DND-41 (cell line): ENCODE data around the gene ME3.

Source experiments
- ATAC-seq: fragments of 200-7000 bp; cut with Tn5 transposase; 3 replicates; pipeline ENCODE4 v1.9.1; 2021; ENCODE audit warnings: low read depth; ENCODE audit not compliant: insufficient read depth
- DNase-seq: peaks from one replicate; pipeline ENCODE4 v3.0.0-alpha.2; 2020
- H2AFZ ChIP-seq: 2 replicates; pipeline ENCODE4 v1.6.0; 2012; ENCODE audit warnings: low read depth, low read length
- H3K27ac ChIP-seq: 2 replicates; pipeline ENCODE4 v1.5.1; 2012; ENCODE audit warnings: low read length, inconsistent platforms
- H3K27me3 ChIP-seq: fragments of 200-600 bp; sonication (generic); 2 replicates; pipeline ENCODE4 v1.6.0; 2012; ENCODE audit warnings: low read length, mild to moderate bottlenecking, inconsistent platforms; ENCODE audit not compliant: insufficient read depth, poor library complexity
- H3K36me3 ChIP-seq: 2 replicates; pipeline ENCODE4 v1.5.1; 2012; ENCODE audit warnings: low read length, inconsistent platforms; ENCODE audit not compliant: insufficient read depth
- H3K4me1 ChIP-seq: 2 replicates; pipeline ENCODE4 v1.5.1; 2012; ENCODE audit warnings: mild to moderate bottlenecking, low read length; ENCODE audit not compliant: insufficient read depth
- H3K4me2 ChIP-seq: 2 replicates; pipeline ENCODE4 v1.6.0; 2012; ENCODE audit warnings: mild to moderate bottlenecking, moderate library complexity, low read length, inconsistent platforms; ENCODE audit not compliant: insufficient read depth
- H3K4me3 ChIP-seq, 2 experiments: fragments of 200-600 bp in 1 of 2; shearing (Covaris generic) in 1 of 2; 2 replicates each; pipeline ENCODE4 v1.5.1; 2012 to 2016; ENCODE audit warnings: inconsistent platforms in 2 of 2, low read length in 2 of 2, mild to moderate bottlenecking in 2 of 2, low read depth in 1 of 2, moderate library complexity in 1 of 2
- H3K79me2 ChIP-seq: 2 replicates; pipeline ENCODE4 v1.6.0; 2012; ENCODE audit warnings: low read length, inconsistent platforms; ENCODE audit not compliant: insufficient read depth
- H3K9ac ChIP-seq: 2 replicates; pipeline ENCODE4 v1.6.0; 2012; ENCODE audit warnings: low read depth, mild to moderate bottlenecking, inconsistent platforms, low read length, moderate library complexity
- H3K9me3 ChIP-seq: 2 replicates; pipeline ENCODE4 v1.5.1; 2012; ENCODE audit warnings: low read length, moderate library complexity, mild to moderate bottlenecking, inconsistent platforms; ENCODE audit not compliant: insufficient read depth, severe bottlenecking
- H4K20me1 ChIP-seq: 2 replicates; pipeline ENCODE4 v1.6.0; 2012; ENCODE audit warnings: low read length; ENCODE audit not compliant: insufficient read depth
- EZH2 ChIP-seq: IDR thresholded peaks from 3 replicates; pipeline ENCODE4 v1.6.1; 2012; ENCODE audit warnings: borderline replicate concordance, low read depth, mild to moderate bottlenecking, moderate library complexity, low read length, inconsistent platforms; ENCODE audit not compliant: severe bottlenecking
- TF ChIP-seq, protein P1 (sequence below): IDR thresholded peaks from 2 replicates; pipeline ENCODE4 v1.5.1; 2012; ENCODE audit warnings: borderline replicate concordance, low read length, moderate library complexity, mild to moderate bottlenecking; ENCODE audit not compliant: poor library complexity, severe bottlenecking; ENCODE audit errors: extremely low read depth

ME3 gene

GRCh38 chr11:86710936-86711335 is 38.5 kb upstream of the ME3 start:
- Histone ChIP-seq H3K79me2 (no peaks in the 10 kb centered on the region), H3K9me3 (no peaks in the 10 kb centered on the region), H3K4me2 (no peak overlapping the region), H2AFZ (no peak overlapping the region), H3K9ac (no peak overlapping the region), H3K36me3 (no peaks in the 10 kb centered on the region), H3K27me3 (no peaks in the 10 kb centered on the region), H3K4me3 (no peak overlapping the region), H3K27ac (no peak overlapping the region), H4K20me1 (no peaks in the 10 kb centered on the region), H3K4me1 (no peaks in the 10 kb centered on the region)
- DNase-seq = no peak
- ATAC-seq = no peak
- TF ChIP-seq EZH2 = no peak
- TF ChIP-seq, protein P1, sequence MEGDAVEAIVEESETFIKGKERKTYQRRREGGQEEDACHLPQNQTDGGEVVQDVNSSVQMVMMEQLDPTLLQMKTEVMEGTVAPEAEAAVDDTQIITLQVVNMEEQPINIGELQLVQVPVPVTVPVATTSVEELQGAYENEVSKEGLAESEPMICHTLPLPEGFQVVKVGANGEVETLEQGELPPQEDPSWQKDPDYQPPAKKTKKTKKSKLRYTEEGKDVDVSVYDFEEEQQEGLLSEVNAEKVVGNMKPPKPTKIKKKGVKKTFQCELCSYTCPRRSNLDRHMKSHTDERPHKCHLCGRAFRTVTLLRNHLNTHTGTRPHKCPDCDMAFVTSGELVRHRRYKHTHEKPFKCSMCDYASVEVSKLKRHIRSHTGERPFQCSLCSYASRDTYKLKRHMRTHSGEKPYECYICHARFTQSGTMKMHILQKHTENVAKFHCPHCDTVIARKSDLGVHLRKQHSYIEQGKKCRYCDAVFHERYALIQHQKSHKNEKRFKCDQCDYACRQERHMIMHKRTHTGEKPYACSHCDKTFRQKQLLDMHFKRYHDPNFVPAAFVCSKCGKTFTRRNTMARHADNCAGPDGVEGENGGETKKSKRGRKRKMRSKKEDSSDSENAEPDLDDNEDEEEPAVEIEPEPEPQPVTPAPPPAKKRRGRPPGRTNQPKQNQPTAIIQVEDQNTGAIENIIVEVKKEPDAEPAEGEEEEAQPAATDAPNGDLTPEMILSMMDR = no peak

GRCh38 chr11:86708669-86709068 is 36.3 kb upstream of the ME3 start:
- TF ChIP-seq, protein P1 = no peak
- no peak for TF ChIP-seq EZH2
- no peak overlapping the region for H3K9ac ChIP-seq
- H3K79me2 ChIP-seq = no peaks in the 10 kb centered on the region
- no peak overlapping the region for H3K27ac ChIP-seq
- H3K4me2 ChIP-seq = no peak overlapping the region
- H3K27me3 ChIP-seq = no peaks in the 10 kb centered on the region
- H3K9me3 ChIP-seq = no peaks in the 10 kb centered on the region
- no peak overlapping the region for H2AFZ ChIP-seq
- H3K4me3 ChIP-seq = no peak overlapping the region
- H3K4me1 ChIP-seq = no peaks in the 10 kb centered on the region
- no peaks in the 10 kb centered on the region for H3K36me3 ChIP-seq
- no peaks in the 10 kb centered on the region for H4K20me1 ChIP-seq
- DNase-seq (no peak), ATAC-seq (no peak)

- Histone ChIP-seq H3K4me2 (no peak overlapping the region), H3K79me2 (no peaks in the 10 kb centered on the region), H4K20me1 (no peaks in the 10 kb centered on the region), H3K4me1 (no peaks in the 10 kb centered on the region), H3K36me3 (no peaks in the 10 kb centered on the region), H3K27me3 (no peaks in the 10 kb centered on the region), H3K27ac (no peak overlapping the region), H2AFZ (no peak overlapping the region), H3K4me3 (no peak overlapping the region), H3K9ac (no peak overlapping the region), H3K9me3 (no peaks in the 10 kb centered on the region)
- no peak for DNase-seq
- ATAC-seq = no peak
- TF ChIP-seq, protein P1 = no peak
- no peak for TF ChIP-seq EZH2
Observed at GRCh38 chr11:86706338-86707131, 34.1 kb upstream of the ME3 start.

GRCh38 chr11:86704710-86705109 is 32.3 kb upstream of the ME3 start:
- ATAC-seq (no peak), DNase-seq (no peak)

More at GRCh38 chr11:86704710-86705109, 32.3 kb upstream of the ME3 start:
- no peaks in the 10 kb centered on the region for H4K20me1 ChIP-seq
- no peaks in the 10 kb centered on the region for H3K27me3 ChIP-seq
- H3K4me1 ChIP-seq = no peaks in the 10 kb centered on the region
- no peak overlapping the region for H2AFZ ChIP-seq
- H3K9me3 ChIP-seq = no peaks in the 10 kb centered on the region
- H3K79me2 ChIP-seq = no peaks in the 10 kb centered on the region
- H3K4me3 ChIP-seq = no peak overlapping the region
- no peak overlapping the region for H3K27ac ChIP-seq
- TF ChIP-seq, protein P1 = no peak
- H3K36me3 ChIP-seq = no peaks in the 10 kb centered on the region
- no peak overlapping the region for H3K4me2 ChIP-seq
- H3K9ac ChIP-seq = no peak overlapping the region
